WTC11 (cell line): ENCODE results near the gene ADAMTS19. TPM values are rescaled to one million over a fixed set of nuclear protein-coding genes. Genes with fewer than 3 reads are reported as not detected.
A peak's percentile ranks its signal among the peaks of the same experiment; 100 is the strongest.

Experiments used
- ATAC-seq: fragments of 200-7000 bp; cut with Tn5 transposase; 2 replicates; pipeline ENCODE4 v1.10.0; 2021; ENCODE audit warnings: mild to moderate bottlenecking, moderate library complexity
- CTCF ChIA-PET: fragments of 300-600 bp; sonication (Branson Sonifier 250); formaldehyde crosslinking; loops from one replicate; lab custom pipeline; 2021; ENCODE audit warnings: antibody characterized with exemption; lab: Charles Lee
- POLR2A ChIA-PET: fragments of 350-600 bp; sonication (Branson Sonifier 250); formaldehyde crosslinking; loops from one replicate; lab custom pipeline; 2021; ENCODE audit warnings: antibody characterized with exemption; lab: Charles Lee
- DNase-seq: peaks from one replicate; pipeline ENCODE4 v3.0.0; 2021; ENCODE audit warnings: low spot score
- H3K27ac Mint-ChIP-seq: 2 replicates; pipeline ENCODE4 v1.8.0; 2021; ENCODE audit warnings: mixed read lengths
- H3K27me3 Mint-ChIP-seq: 2 replicates; pipeline ENCODE4 v1.8.0; 2021; ENCODE audit warnings: low read depth, mild to moderate bottlenecking, moderate library complexity, mixed read lengths
- H3K36me3 Mint-ChIP-seq: 2 replicates; pipeline ENCODE4 v1.8.0; 2021; ENCODE audit warnings: mixed read lengths
- H3K4me1 Mint-ChIP-seq: 2 replicates; pipeline ENCODE4 v1.8.0; 2022; ENCODE audit warnings: mixed read lengths
- H3K4me3 Mint-ChIP-seq: 2 replicates; pipeline ENCODE4 v1.8.0; 2021; ENCODE audit warnings: mild to moderate bottlenecking, moderate library complexity, mixed read lengths
- H3K9me3 Mint-ChIP-seq: 2 replicates; pipeline ENCODE4 v1.8.0; 2021; ENCODE audit warnings: mixed read lengths
- AFF4 ChIP-seq: sonication (generic); formaldehyde crosslinking; IDR thresholded peaks from 2 replicates; pipeline ENCODE4 v1.8.1; 2023; ENCODE audit warnings: mild to moderate bottlenecking, missing genetic modification reagents, borderline replicate concordance
- STAT6 ChIP-seq: sonication (generic); formaldehyde crosslinking; conservative IDR thresholded peaks from 2 replicates; pipeline ENCODE4 v1.8.1; 2023; ENCODE audit warnings: mild to moderate bottlenecking, low read depth, missing genetic modification reagents, moderate library complexity
- TCF7 ChIP-seq: sonication (generic); formaldehyde crosslinking; IDR thresholded peaks from 2 replicates; pipeline ENCODE4 v1.8.0; 2022; ENCODE audit warnings: mild to moderate bottlenecking, low read depth, missing genetic modification reagents, moderate library complexity
- USF1 ChIP-seq: sonication (generic); formaldehyde crosslinking; IDR thresholded peaks from 2 replicates; pipeline ENCODE4 v1.8.0; 2022; ENCODE audit warnings: mild to moderate bottlenecking, missing genetic modification reagents
- USF2 ChIP-seq: sonication (generic); formaldehyde crosslinking; IDR thresholded peaks from 2 replicates; pipeline ENCODE4 v1.8.1; 2023; ENCODE audit warnings: mild to moderate bottlenecking, missing genetic modification reagents, moderate library complexity
- ZNF423 ChIP-seq: fragments of 250-450 bp; sonication (Bioruptor Pico); IDR thresholded peaks from 2 replicates; pipeline ENCODE4 v2.1.2; 2022; ENCODE audit warnings: mild to moderate bottlenecking, moderate library complexity
- total RNA-seq: library from RNA; stranded (reverse); gene quantifications from 3 replicates; pipeline ENCODE4 v1.2.3, GENCODE V29; 2021

The ADAMTS19 gene
- total RNA-seq, 1 experiment from 2014 or later = 28.0 TPM

- TF ChIP-seq TCF7 (CRISPR knock-in tag) = no peak
Measured at GRCh38 chr5:129460936-129461710, 1.0 kb downstream of the ADAMTS19 start (continued).

- POLR2A ChIA-PET = no interaction called here
- no peak for ATAC-seq
Measured at GRCh38 chr5:129461711-129462332, 1.7 kb downstream of the ADAMTS19 start.

More at GRCh38 chr5:129461711-129462332, 1.7 kb downstream of the ADAMTS19 start:
- Mint-ChIP-seq H3K4me3 (peak overlapping the region; percentile 91), H3K9me3 (no peaks in the 10 kb centered on the region), H3K27me3 (no peaks in the 10 kb centered on the region), H3K36me3 (0 out of 2 replicates have a peak, but pooled peaks cover 3% of the 10 kb centered on the region), H3K4me1 (peaks cover 40% of the 10 kb centered on the region), H3K27ac (peak overlapping the region; percentile 94)
- DNase-seq = no peak
- CTCF ChIA-PET = interaction anchor here (0.6 to 2.9 kb wide), 8 partner anchors 10 to 311 kb away, joined by 3 to 17 read pairs (median 5); no protein-coding TSS in a partner anchor
- peak; percentile 40; the same call in 1 of the 2 replicates for TF ChIP-seq USF2 (CRISPR knock-in tag)
- TF ChIP-seq AFF4 (CRISPR knock-in tag) = no peak
- no peak for TF ChIP-seq STAT6
- TF ChIP-seq USF1 (CRISPR knock-in tag) = peak; percentile 64; the same call in 1 of the 2 replicates
- peak; percentile 51; the same call in 1 of the 2 replicates for TF ChIP-seq ZNF423 (CRISPR knock-in tag)
